ENCODE results near the gene MAP3K9. TPM values are rescaled to one million over a fixed set of nuclear protein-coding genes. Genes with fewer than 3 reads are reported as not detected.

Gene MAP3K9
- total RNA-seq, 2 donors from 2014 or later = 1.6 to 3.2 TPM

- no peak for DNase-seq (ENCODE audit: low spot score)
- Histone ChIP-seq H3K4me3 (no peak overlapping the region), H3K4me1 (peaks cover 0 to 17% of the 10 kb centered on the region in 2 donors), H3K9me3 (no peaks in the 10 kb centered on the region), H3K27me3 (no peaks in the 10 kb centered on the region), H3K36me3 (no peaks in the 10 kb centered on the region), H3K27ac (no peak overlapping the region)
- TF ChIP-seq CTCF (IDR thresholded peaks at IDR 0.05) = no peak
These were observed 24.6 kb upstream of the MAP3K9 start for GRCh38 chr14:70833884-70834283.

GRCh38 chr14:70832561-70833305 lies 23.4 kb upstream of the MAP3K9 start:
- Histone ChIP-seq H3K4me1 (peaks cover 0 to 17% of the 10 kb centered on the region in 2 donors), H3K9me3 (no peaks in the 10 kb centered on the region), H3K4me3 (no peak overlapping the region), H3K36me3 (no peaks in the 10 kb centered on the region), H3K27ac (peak overlapping the region; percentile 19 to 59), H3K27me3 (no peaks in the 10 kb centered on the region)
- no peak for TF ChIP-seq CTCF (IDR thresholded peaks at IDR 0.05)
- no peak for DNase-seq (ENCODE audit: low spot score)

- DNase-seq (ENCODE audit: low spot score) = no peak
- Histone ChIP-seq H3K27me3 (no peaks in the 10 kb centered on the region), H3K4me1 (peaks cover 0 to 17% of the 10 kb centered on the region in 2 donors), H3K9me3 (no peaks in the 10 kb centered on the region), H3K27ac (no peak overlapping the region), H3K4me3 (no peak overlapping the region), H3K36me3 (no peaks in the 10 kb centered on the region)
- TF ChIP-seq CTCF (IDR thresholded peaks at IDR 0.05) = no peak
These were observed 21.9 kb upstream of the MAP3K9 start for GRCh38 chr14:70830998-70831781.

- Histone ChIP-seq H3K4me1 (peaks cover 0 to 15% of the 10 kb centered on the region in 2 donors), H3K9me3 (no peaks in the 10 kb centered on the region), H3K36me3 (no peaks in the 10 kb centered on the region), H3K27me3 (no peaks in the 10 kb centered on the region), H3K27ac (no peak overlapping the region), H3K4me3 (no peak overlapping the region)
- DNase-seq (ENCODE audit: low spot score) = no peak
- no peak for TF ChIP-seq CTCF (IDR thresholded peaks at IDR 0.05)
These were observed 18.9 kb upstream of the MAP3K9 start for GRCh38 chr14:70828188-70828587.

- TF ChIP-seq CTCF (IDR thresholded peaks at IDR 0.05) = no peak
- DNase-seq (ENCODE audit: low spot score) = no peak
- H3K27ac ChIP-seq = no peak overlapping the region
These were observed 18.4 kb upstream of the MAP3K9 start for GRCh38 chr14:70827752-70828151.

More at GRCh38 chr14:70827752-70828151, 18.4 kb upstream of the MAP3K9 start:
- no peaks in the 10 kb centered on the region for H3K36me3 ChIP-seq
- H3K9me3 ChIP-seq = no peaks in the 10 kb centered on the region
- H3K4me1 ChIP-seq = peaks cover 0 to 15% of the 10 kb centered on the region in 2 donors
- no peak overlapping the region for H3K4me3 ChIP-seq
- no peaks in the 10 kb centered on the region for H3K27me3 ChIP-seq
